Measurements from ENCODE around the gene VPS8.

The VPS8 gene

DNA sequence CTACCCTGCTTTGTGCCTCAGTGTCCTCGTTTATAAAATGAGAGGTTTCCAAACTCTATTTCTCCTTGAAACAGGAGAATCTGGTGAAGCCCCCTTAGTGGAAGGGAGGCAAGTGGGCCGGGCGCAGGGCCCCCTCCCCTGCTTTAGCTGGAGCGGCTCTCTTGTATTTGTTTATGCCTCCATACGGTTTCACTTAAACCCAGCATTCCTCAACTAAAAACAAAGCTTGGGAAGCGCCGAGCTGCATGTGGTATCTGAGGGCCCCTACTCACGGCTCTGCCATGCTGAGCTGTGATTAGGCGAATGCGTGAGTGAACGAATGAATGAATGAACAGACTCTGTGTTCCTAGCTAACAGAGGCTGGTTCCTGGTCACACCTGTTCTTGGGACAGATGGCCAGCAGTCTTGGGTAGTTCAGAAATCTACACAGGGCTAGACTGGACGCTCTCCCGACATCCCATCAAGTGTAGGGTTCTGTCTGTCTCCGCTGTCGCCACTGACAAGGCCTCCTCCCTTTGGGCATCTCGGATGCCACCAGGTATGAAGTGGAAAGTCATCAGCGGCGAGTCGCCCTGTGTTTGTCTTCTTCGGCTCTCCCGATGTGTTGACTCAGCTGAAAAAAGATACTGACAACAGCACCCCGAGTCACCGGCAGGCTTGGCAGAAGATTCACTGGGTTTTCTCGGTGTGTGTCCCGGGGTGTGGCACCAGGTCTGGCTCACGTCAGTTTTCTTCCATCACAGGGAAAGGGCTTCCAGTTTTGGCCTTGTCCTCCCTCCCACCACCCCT, 42.4 kb upstream of the VPS8 start:
- H3F3A ChIP-seq (ENCODE audit: insufficient read depth, low read length) = no peaks in the 10 kb centered on the region

GRCh38 chr3:184770541-184770940, 41.4 kb upstream of the VPS8 start:
- H3K9me2 ChIP-seq (ENCODE audit: low read depth, low read length) = no peaks in the 10 kb centered on the region
- H4K20me1 ChIP-seq (ENCODE audit: insufficient read depth, low read length) = no peaks in the 10 kb centered on the region
- H2AFZ ChIP-seq (ENCODE audit: low read length) = no peak overlapping the region
- H3K79me2 ChIP-seq (ENCODE audit: insufficient read depth, low read length) = no peaks in the 10 kb centered on the region
- no peak overlapping the region for H3K4me3 ChIP-seq (ENCODE audit: low read depth, low read length, poor library complexity, severe bottlenecking)
- no peak overlapping the region for H3K4me2 ChIP-seq (ENCODE audit: low read length)
- 0 out of 2 replicates have a peak, but pooled peaks cover 5% of the 10 kb centered on the region for H3K27me3 ChIP-seq (ENCODE audit: insufficient read depth, low read length)
- H3K9ac ChIP-seq (ENCODE audit: low read length) = no peak overlapping the region
- H3F3A ChIP-seq (ENCODE audit: insufficient read depth, low read length) = no peaks in the 10 kb centered on the region
- no peak overlapping the region for H3K27ac ChIP-seq (ENCODE audit: low read depth, low read length, poor library complexity, severe bottlenecking)
- H3K4me1 ChIP-seq (ENCODE audit: insufficient read depth, low read length, severe bottlenecking) = no peaks in the 10 kb centered on the region
- TF ChIP-seq, protein P1, sequence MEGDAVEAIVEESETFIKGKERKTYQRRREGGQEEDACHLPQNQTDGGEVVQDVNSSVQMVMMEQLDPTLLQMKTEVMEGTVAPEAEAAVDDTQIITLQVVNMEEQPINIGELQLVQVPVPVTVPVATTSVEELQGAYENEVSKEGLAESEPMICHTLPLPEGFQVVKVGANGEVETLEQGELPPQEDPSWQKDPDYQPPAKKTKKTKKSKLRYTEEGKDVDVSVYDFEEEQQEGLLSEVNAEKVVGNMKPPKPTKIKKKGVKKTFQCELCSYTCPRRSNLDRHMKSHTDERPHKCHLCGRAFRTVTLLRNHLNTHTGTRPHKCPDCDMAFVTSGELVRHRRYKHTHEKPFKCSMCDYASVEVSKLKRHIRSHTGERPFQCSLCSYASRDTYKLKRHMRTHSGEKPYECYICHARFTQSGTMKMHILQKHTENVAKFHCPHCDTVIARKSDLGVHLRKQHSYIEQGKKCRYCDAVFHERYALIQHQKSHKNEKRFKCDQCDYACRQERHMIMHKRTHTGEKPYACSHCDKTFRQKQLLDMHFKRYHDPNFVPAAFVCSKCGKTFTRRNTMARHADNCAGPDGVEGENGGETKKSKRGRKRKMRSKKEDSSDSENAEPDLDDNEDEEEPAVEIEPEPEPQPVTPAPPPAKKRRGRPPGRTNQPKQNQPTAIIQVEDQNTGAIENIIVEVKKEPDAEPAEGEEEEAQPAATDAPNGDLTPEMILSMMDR (IDR thresholded peaks at IDR 0.05; ENCODE audit: low read length) = no peak
- TF ChIP-seq EZH2 (IDR thresholded peaks at IDR 0.05; ENCODE audit: borderline replicate concordance, low read length) = no peak
- H3K9me3 ChIP-seq (ENCODE audit: low read length) = no peaks in the 10 kb centered on the region
- H3K36me3 ChIP-seq (ENCODE audit: insufficient read depth, low read length) = no peaks in the 10 kb centered on the region

More for the DNA sequence above, 42.4 kb upstream of the VPS8 start:
- no peaks in the 10 kb centered on the region for H3K9me3 ChIP-seq (ENCODE audit: low read length)
- H3K4me1 ChIP-seq (ENCODE audit: insufficient read depth, low read length, severe bottlenecking) = no peaks in the 10 kb centered on the region
- H3K9ac ChIP-seq (ENCODE audit: low read length) = no peak overlapping the region
- H3K4me2 ChIP-seq (ENCODE audit: low read length) = no peak overlapping the region
- H4K20me1 ChIP-seq (ENCODE audit: insufficient read depth, low read length) = no peaks in the 10 kb centered on the region
- TF ChIP-seq, protein P1 (IDR thresholded peaks at IDR 0.05; ENCODE audit: low read length) = no peak
- TF ChIP-seq EZH2 (IDR thresholded peaks at IDR 0.05; ENCODE audit: borderline replicate concordance, low read length) = no peak
- no peaks in the 10 kb centered on the region for H3K36me3 ChIP-seq (ENCODE audit: insufficient read depth, low read length)
- no peaks in the 10 kb centered on the region for H3K79me2 ChIP-seq (ENCODE audit: insufficient read depth, low read length)
- no peaks in the 10 kb centered on the region for H3K9me2 ChIP-seq (ENCODE audit: low read depth, low read length)
- 0 out of 2 replicates have a peak, but pooled peaks cover 5% of the 10 kb centered on the region for H3K27me3 ChIP-seq (ENCODE audit: insufficient read depth, low read length)
- no peak overlapping the region for H3K4me3 ChIP-seq (ENCODE audit: low read depth, low read length, poor library complexity, severe bottlenecking)
- no peak overlapping the region for H3K27ac ChIP-seq (ENCODE audit: low read depth, low read length, poor library complexity, severe bottlenecking)
- H2AFZ ChIP-seq (ENCODE audit: low read length) = no peak overlapping the region

DNA sequence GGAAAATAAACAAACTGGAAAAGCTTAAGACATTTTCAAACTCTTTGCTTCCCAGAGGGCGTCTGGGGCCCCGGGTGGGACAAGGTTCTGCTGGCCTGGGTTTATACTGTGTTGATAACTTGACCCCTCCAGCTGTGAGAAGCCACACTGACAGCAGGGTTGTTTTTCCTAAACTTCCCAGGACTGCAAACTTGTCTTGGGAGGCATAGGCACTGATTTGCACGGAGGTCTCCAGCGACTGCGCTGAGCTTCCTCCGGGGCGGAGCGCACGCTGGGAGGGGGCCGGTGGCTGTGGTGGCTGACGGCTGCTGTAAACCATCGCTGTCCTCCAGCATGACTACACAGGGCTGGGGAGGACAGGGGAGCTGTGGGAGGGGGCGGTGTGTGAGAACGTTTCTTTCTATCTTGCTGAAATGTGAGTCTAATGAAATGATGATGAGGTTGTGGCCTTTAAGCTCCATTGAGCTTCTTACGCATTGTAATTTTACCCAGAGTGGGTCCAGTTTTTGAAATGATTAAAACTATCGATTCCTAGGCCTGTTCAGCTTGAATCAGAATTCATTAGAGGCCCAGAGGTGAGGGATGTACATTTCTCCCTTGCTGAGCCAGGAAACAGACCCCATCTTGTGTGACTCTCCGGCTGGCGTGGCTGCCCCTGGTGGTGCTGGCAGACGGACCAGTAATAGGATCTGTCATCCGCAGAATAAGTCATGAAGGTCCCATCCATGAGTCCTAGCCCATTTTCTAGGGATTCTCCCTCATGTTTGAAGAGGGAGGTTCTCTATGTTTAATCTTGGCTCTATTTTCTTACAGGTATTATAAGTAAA, 40.5 kb upstream of the VPS8 start:
- no peaks in the 10 kb centered on the region for H3F3A ChIP-seq (ENCODE audit: insufficient read depth, low read length)
- H3K9me3 ChIP-seq (ENCODE audit: low read length) = no peaks in the 10 kb centered on the region
- H3K27me3 ChIP-seq (ENCODE audit: insufficient read depth, low read length) = 0 out of 2 replicates have a peak, but pooled peaks cover 5% of the 10 kb centered on the region
- no peak overlapping the region for H3K9ac ChIP-seq (ENCODE audit: low read length)
- H3K4me2 ChIP-seq (ENCODE audit: low read length) = no peak overlapping the region
- H3K4me3 ChIP-seq (ENCODE audit: low read depth, low read length, poor library complexity, severe bottlenecking) = no peak overlapping the region
- no peaks in the 10 kb centered on the region for H3K36me3 ChIP-seq (ENCODE audit: insufficient read depth, low read length)
- H4K20me1 ChIP-seq (ENCODE audit: insufficient read depth, low read length) = no peaks in the 10 kb centered on the region
- no peaks in the 10 kb centered on the region for H3K4me1 ChIP-seq (ENCODE audit: insufficient read depth, low read length, severe bottlenecking)
- TF ChIP-seq EZH2 (IDR thresholded peaks at IDR 0.05; ENCODE audit: borderline replicate concordance, low read length) = no peak
- TF ChIP-seq, protein P1 (IDR thresholded peaks at IDR 0.05; ENCODE audit: low read length) = no peak
- H3K27ac ChIP-seq (ENCODE audit: low read depth, low read length, poor library complexity, severe bottlenecking) = no peak overlapping the region
- no peaks in the 10 kb centered on the region for H3K79me2 ChIP-seq (ENCODE audit: insufficient read depth, low read length)
- no peaks in the 10 kb centered on the region for H3K9me2 ChIP-seq (ENCODE audit: low read depth, low read length)
- H2AFZ ChIP-seq (ENCODE audit: low read length) = no peak overlapping the region

All from OCI-LY1 (cell line).